Amniotic stem cell (primary cell): ENCODE data around the gene NAA35.
"Not testable (repeated sequence)": the region's sequence is repeated elsewhere in the genome, so short reads cannot be mapped to it uniquely, and the experiment has no call there.

Experiments
- DNase-seq: peaks from one replicate; lab custom pipeline; 2025; lab: John Stamatoyannopoulos, UW

The NAA35 gene

GRCh38 chr9:85944672-85945071, 3.7 kb downstream of the NAA35 start:
- no peak for DNase-seq

- DNase-seq, result no peak
Observed at GRCh38 chr9:85949586-85950335, 8.8 kb downstream of the NAA35 start.

GRCh38 chr9:85959955-85960354, 19.0 kb downstream of the NAA35 start:
- DNase-seq, result no peak

GRCh38 chr9:85960688-85961093, 19.7 kb downstream of the NAA35 start:
- DNase-seq, result no peak

- DNase-seq, result no peak
Observed at GRCh38 chr9:85964526-85964925, 23.6 kb downstream of the NAA35 start.

GRCh38 chr9:85964949-85965348, 24.0 kb downstream of the NAA35 start:
- no peak for DNase-seq

- DNase-seq, result no peak
Observed at GRCh38 chr9:85969727-85970126, 28.8 kb downstream of the NAA35 start.

GRCh38 chr9:85971731-85972130, 30.8 kb downstream of the NAA35 start:
- DNase-seq, result no peak

GRCh38 chr9:85973238-85973637, 32.3 kb downstream of the NAA35 start:
- no peak for DNase-seq

GRCh38 chr9:85974055-85974547, 33.2 kb downstream of the NAA35 start:
- DNase-seq, result not testable (repeated sequence)

- DNase-seq, result no peak
Observed at GRCh38 chr9:85978496-85978895, 37.5 kb downstream of the NAA35 start.

GRCh38 chr9:85981369-85981768, 40.4 kb downstream of the NAA35 start:
- no peak for DNase-seq

- DNase-seq, result no peak
Observed at GRCh38 chr9:85984457-85984856, 43.5 kb downstream of the NAA35 start.

- DNase-seq, result no peak
Observed at GRCh38 chr9:85987236-85987635, 46.3 kb downstream of the NAA35 start.

GRCh38 chr9:85994191-85994590, 53.2 kb downstream of the NAA35 start:
- no peak for DNase-seq

- no peak for DNase-seq
Observed at GRCh38 chr9:85995097-85995496, 54.2 kb downstream of the NAA35 start.

- DNase-seq, result no peak
Observed at GRCh38 chr9:85995599-85995998, 54.7 kb downstream of the NAA35 start.

GRCh38 chr9:86005253-86005775, 64.4 kb downstream of the NAA35 start:
- no peak for DNase-seq

- no peak for DNase-seq
Observed at GRCh38 chr9:86009133-86009532, 68.2 kb downstream of the NAA35 start.

GRCh38 chr9:86020731-86021130, 79.8 kb downstream of the NAA35 start:
- DNase-seq, result no peak

- DNase-seq, result no peak
Observed at GRCh38 chr9:86021166-86021565, 80.2 kb downstream of the NAA35 start.

- DNase-seq, result no peak
Observed at GRCh38 chr9:86022687-86023266, 81.8 kb downstream of the NAA35 start.

GRCh38 chr9:86027767-86028166, 86.8 kb downstream of the NAA35 start:
- DNase-seq, result no peak
